HFFc6 (cell line): ENCODE measurements around the gene CWC22. TPM values are rescaled to one million over a fixed set of nuclear protein-coding genes. Genes with fewer than 3 reads are reported as not detected.

ENCODE experiments used
- DNase-seq: peaks from one replicate; pipeline ENCODE4 v3.0.0-alpha.2; 2018
- H3K27ac Mint-ChIP-seq: 2 replicates; pipeline ENCODE4 v1.8.0; 2020; ENCODE audit warnings: mild to moderate bottlenecking, mixed read lengths
- H3K27me3 Mint-ChIP-seq: 2 replicates; pipeline ENCODE4 v1.8.0; 2021; ENCODE audit warnings: mild to moderate bottlenecking, moderate library complexity, mixed read lengths; ENCODE audit not compliant: insufficient read depth
- H3K36me3 Mint-ChIP-seq: 2 replicates; pipeline ENCODE4 v1.8.0; 2021; ENCODE audit warnings: low read depth, mixed read lengths
- H3K4me1 Mint-ChIP-seq: 2 replicates; pipeline ENCODE4 v1.8.0; 2020; ENCODE audit warnings: low read depth, mixed read lengths
- H3K4me3 Mint-ChIP-seq: 2 replicates; pipeline ENCODE4 v1.8.0; 2020; ENCODE audit warnings: mild to moderate bottlenecking, moderate library complexity, mixed read lengths
- H3K9me3 Mint-ChIP-seq: 2 replicates; pipeline ENCODE4 v1.8.0; 2020; ENCODE audit warnings: mild to moderate bottlenecking, mixed read lengths
- total RNA-seq, 6 experiments: library from RNA; stranded (reverse); fragmentation: NEBNext Ultra II Directional; extraction: Animal tissue kit (Norgen Biotek cat#: 25700); gene quantifications; 2 replicates in 1 of 6; 3 replicates in 5 of 6; pipeline ENCODE4 v1.2.3, GENCODE V29; 2021
- TF ChIP-seq, protein P1 (sequence below): fragments of 200-600 bp; sonication (generic); IDR thresholded peaks from 2 replicates; pipeline ENCODE4 v1.5.0; 2021; ENCODE audit warnings: antibody characterized with exemption, mild to moderate bottlenecking

The CWC22 gene
- total RNA-seq, 6 experiments from 2014 or later = 15.5 to 19.2 (median 16.8) TPM

DNA sequence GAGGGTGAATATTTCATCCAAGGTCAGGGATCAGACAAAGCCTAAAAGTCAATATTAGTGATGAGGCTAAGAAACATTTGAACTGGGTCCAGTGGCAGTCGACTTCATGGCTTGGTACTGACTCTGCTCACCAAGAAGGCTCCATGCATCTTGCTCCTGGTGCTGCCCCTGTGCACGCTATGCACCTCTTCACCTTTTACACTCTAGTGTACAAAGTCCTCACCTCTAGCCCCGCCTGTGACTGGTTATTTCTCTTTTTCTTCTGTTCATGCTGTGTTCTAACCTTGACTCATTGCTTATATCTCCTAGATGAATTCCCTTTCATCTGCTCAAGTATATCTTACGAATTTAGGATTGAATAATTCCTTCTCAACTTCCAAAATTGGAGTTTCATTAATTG, 93.3 kb downstream of the CWC22 start:
- peaks cover 2% of the 10 kb centered on the region for H3K27me3 Mint-ChIP-seq
- TF ChIP-seq, protein P1, sequence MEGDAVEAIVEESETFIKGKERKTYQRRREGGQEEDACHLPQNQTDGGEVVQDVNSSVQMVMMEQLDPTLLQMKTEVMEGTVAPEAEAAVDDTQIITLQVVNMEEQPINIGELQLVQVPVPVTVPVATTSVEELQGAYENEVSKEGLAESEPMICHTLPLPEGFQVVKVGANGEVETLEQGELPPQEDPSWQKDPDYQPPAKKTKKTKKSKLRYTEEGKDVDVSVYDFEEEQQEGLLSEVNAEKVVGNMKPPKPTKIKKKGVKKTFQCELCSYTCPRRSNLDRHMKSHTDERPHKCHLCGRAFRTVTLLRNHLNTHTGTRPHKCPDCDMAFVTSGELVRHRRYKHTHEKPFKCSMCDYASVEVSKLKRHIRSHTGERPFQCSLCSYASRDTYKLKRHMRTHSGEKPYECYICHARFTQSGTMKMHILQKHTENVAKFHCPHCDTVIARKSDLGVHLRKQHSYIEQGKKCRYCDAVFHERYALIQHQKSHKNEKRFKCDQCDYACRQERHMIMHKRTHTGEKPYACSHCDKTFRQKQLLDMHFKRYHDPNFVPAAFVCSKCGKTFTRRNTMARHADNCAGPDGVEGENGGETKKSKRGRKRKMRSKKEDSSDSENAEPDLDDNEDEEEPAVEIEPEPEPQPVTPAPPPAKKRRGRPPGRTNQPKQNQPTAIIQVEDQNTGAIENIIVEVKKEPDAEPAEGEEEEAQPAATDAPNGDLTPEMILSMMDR = no peak
- no peak for DNase-seq

DNA sequence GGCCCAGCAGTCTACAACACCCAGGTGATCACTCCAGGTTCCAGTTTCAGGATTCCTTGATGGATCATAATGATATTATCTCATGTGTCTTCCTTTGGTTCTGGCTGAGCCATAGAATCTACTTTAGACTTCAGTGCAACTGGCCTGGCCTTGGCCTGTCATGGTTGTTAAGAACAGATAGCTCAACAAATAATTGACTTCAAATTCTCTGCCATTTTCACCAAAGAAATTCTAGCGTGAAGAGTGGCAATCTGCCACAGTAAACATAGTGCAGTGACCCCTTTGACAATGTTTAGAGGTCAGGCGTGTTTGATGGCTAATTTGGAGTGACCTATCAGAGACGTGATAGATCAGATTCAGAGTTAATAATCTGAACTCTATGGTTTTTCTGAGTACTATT, 95.5 kb downstream of the CWC22 start:
- Mint-ChIP-seq H3K4me3 (no peak overlapping the region), H3K9me3 (no peaks in the 10 kb centered on the region), H3K36me3 (no peaks in the 10 kb centered on the region), H3K27me3 (peaks cover 4% of the 10 kb centered on the region), H3K4me1 (no peaks in the 10 kb centered on the region), H3K27ac (no peak overlapping the region)
- TF ChIP-seq, protein P1 = no peak
- no peak for DNase-seq

More for the DNA sequence above, 93.3 kb downstream of the CWC22 start:
- Mint-ChIP-seq H3K27ac (no peak overlapping the region), H3K36me3 (no peaks in the 10 kb centered on the region), H3K4me1 (peaks cover 9% of the 10 kb centered on the region), H3K4me3 (no peak overlapping the region), H3K9me3 (no peaks in the 10 kb centered on the region)

DNA sequence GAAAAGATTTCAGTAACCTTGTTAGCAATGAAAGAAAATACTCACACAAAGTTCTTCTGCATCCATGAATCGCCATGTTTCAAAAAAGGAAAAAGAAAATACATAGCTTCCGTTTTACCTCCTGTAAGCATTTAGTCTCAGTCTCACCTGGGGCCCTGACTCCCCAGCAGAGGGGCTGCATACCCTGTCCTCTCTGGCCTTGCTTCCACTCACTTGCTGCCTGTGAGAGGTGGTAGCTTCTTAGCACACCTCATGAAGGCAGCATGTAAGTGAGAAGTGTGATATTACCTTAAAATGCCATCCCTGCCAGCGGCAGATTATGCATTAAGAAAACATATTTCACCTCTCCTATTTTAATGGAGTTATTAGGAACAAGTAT, 96.4 kb downstream of the CWC22 start:
- no peak overlapping the region for H3K27ac Mint-ChIP-seq

DNA sequence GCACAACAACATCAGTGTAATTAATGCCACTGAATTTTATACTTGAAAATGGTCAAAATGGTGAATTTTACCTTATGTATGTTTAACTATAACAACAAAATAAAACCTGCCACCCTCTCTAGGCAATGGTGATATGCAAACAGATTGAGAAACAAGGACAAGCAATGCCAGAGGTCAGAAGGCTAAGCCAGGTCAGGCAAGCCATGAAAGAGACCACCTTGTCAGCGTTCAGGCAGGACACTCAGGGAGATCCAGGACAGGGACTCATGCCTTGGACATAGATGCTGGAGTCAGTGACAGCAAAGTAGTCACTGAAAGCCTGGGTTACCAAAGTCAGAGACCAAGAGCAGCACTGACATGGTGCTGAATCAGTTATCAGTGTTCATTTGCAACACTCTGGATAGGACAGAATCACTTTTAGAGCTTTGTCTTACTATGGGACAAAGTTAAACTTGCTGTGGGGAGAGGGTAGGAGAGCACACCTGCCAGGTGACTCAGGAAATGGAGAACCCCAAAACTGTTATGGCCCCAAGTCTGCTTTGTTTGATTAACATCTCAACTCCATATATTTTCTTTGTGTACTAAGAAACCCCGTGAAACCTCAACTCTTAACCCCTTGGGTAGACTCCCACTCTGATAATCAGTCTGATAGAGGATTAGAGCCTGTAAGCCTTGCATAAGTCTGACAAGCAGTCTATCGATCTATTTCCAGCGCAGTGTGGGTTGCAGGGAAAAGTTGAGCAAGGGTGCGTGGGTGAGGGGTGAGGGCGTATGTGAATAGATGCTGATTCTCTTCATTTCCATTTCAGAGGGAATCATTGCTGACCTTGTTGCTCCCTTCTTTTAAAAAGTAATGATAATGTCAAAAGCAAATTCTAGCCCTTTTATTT, 97.0 kb downstream of the CWC22 start:
- Mint-ChIP-seq H3K36me3 (no peaks in the 10 kb centered on the region), H3K27ac (no peak overlapping the region), H3K4me1 (no peaks in the 10 kb centered on the region)

More for the DNA sequence above, 96.4 kb downstream of the CWC22 start:
- Mint-ChIP-seq H3K9me3 (no peaks in the 10 kb centered on the region), H3K27me3 (peaks cover 4% of the 10 kb centered on the region), H3K4me1 (no peaks in the 10 kb centered on the region), H3K4me3 (no peak overlapping the region), H3K36me3 (no peaks in the 10 kb centered on the region)
- TF ChIP-seq, protein P1 = no peak
- no peak for DNase-seq

DNA sequence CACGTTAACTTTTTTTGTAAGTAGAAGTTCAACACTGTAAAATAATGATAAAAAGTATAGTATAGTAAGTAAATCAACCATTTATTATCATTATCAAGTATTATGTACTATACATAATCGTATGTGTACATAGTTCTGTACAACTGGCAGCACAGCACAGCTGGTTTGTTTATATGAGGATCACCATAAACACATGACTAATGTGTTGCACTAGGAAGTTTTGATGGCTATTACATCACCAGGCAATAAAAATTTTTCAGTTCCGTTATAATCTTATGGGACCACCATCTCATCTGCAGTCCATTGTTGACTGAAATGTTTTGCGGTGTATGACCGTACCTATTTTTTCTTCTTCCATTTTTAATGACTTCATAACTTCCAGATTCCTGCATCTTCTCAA, 106.4 kb downstream of the CWC22 start:
- H3K36me3 Mint-ChIP-seq = no peaks in the 10 kb centered on the region
- no peak for DNase-seq
- no peak overlapping the region for H3K27ac Mint-ChIP-seq
- H3K9me3 Mint-ChIP-seq = no peaks in the 10 kb centered on the region; the same call in 1 of the 2 replicates
- H3K27me3 Mint-ChIP-seq = peaks cover 1% of the 10 kb centered on the region
- no peak overlapping the region for H3K4me3 Mint-ChIP-seq
- H3K4me1 Mint-ChIP-seq = no peaks in the 10 kb centered on the region
- TF ChIP-seq, protein P1 = no peak

More for the DNA sequence above, 97.0 kb downstream of the CWC22 start:
- H3K4me3 Mint-ChIP-seq = no peak overlapping the region
- DNase-seq = no peak
- H3K27me3 Mint-ChIP-seq = peaks cover 4% of the 10 kb centered on the region
- TF ChIP-seq, protein P1 = no peak
- no peaks in the 10 kb centered on the region for H3K9me3 Mint-ChIP-seq
